ENCODE measurements around the gene RASL10B. TPM values are rescaled to one million over a fixed set of nuclear protein-coding genes. Genes with fewer than 3 reads are reported as not detected.

The RASL10B gene
- total RNA-seq, 1 experiment from 2014 or later = 0.09 TPM

DNA sequence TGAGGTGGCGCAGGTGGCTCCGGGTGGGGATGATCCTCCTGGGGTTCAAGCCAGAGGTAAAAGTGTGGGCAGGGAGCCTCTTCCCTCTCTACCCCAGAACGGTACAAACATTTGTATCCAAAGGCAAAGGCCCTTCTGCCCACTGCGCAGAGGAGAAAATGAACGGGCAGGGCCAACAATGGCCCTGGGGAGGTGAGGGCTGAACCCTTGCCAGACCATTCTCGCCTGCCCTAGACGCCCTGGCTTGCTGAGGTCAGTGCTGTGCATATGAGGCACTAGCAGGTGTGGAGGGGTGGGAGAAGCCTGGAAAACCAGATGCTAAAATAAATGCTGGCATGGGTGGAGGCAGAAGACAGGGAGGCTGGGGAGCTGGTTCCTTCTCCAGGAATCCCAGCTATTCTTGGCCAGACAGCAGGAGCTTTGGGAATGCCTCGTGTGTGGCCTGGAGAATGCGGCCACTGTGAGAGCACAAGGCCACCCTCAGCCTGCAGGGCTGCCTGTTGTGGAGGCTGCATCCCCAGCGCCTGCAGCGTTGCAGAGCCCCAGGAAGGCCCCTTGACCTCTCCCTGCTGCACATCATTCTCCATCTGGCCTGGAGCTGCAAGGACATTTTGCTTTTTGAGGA lies 33.8 kb downstream of the RASL10B start:
- DNase-seq (ENCODE audit: unreplicated experiment) = no peak
- POLR2A ChIA-PET = interaction anchor here (0.6 to 27.6 kb wide), 4 partner anchors 10 to 44 kb away, joined by 3 to 736 read pairs (median 247); partner anchors contain the start of genes MMP28 and TAF15
- Mint-ChIP-seq H3K36me3 (ENCODE audit: insufficient read depth, unreplicated experiment) (peaks cover 14% of the 10 kb centered on the region), H3K4me1 (ENCODE audit: insufficient read depth, unreplicated experiment) (peaks cover 13% of the 10 kb centered on the region), H3K4me3 (ENCODE audit: unreplicated experiment) (peak overlapping the region; percentile 75), H3K27ac (ENCODE audit: low read depth, unreplicated experiment) (no peak overlapping the region), H3K9me3 (ENCODE audit: unreplicated experiment) (no peaks in the 10 kb centered on the region), H3K27me3 (ENCODE audit: insufficient read depth, unreplicated experiment) (no peaks in the 10 kb centered on the region)
- CTCF ChIA-PET = interaction anchor here (0.5 to 30.0 kb wide), 13 partner anchors 11 to 739 kb away, joined by 3 to 684 read pairs (median 5); partner anchors contain the start of genes MMP28 and TAF15
- no peak for TF ChIP-seq CTCF (IDR thresholded peaks at IDR 0.05; ENCODE audit: unreplicated experiment)
- intact Hi-C loops (cut with micrococcal nuclease) = no loop called here
- BruUV-seq (replicated peaks) = no TSS peak

DNA sequence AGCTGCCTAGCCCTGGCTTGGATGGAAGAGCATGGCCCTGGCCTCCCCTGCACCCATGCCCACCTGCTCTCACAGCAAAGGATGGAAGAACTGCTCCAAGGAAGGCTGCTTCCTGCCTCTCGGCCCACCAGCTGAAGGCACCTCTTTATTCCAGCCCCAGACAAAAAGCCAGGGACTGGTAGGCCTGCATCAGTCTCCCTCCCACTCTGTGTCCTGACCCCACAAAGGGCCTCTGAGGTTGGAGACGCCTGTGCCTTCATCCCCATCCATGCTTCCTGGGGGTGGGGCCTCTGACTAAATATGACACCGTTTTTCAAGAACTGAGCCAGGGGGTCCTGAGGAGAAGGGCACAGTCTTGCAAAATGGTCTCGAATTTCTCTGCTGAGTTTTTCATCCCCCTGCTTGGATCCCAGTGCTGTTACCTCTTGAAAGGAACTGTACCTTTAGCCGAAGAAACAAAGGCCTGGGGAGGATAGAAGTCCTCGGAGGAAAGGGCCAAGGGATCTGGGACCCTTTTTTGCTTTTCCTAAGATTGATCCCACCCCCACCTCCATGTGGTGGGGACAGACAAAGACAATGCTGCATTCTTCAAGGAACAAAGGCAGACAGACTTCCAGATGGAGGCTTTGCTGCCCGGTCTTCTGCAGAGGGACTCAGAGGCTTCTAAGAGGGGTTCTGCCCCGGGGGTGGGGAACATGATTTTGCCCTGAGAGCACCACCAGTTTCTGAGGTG lies 34.5 kb downstream of the RASL10B start:
- no peaks in the 10 kb centered on the region for H3K9me3 Mint-ChIP-seq (ENCODE audit: unreplicated experiment)
- peaks cover 13% of the 10 kb centered on the region for H3K4me1 Mint-ChIP-seq (ENCODE audit: insufficient read depth, unreplicated experiment)
- CTCF ChIA-PET = interaction anchor here (0.6 to 30.0 kb wide), 11 partner anchors 11 to 740 kb away, joined by 3 to 684 read pairs (median 5); partner anchors contain the start of genes MMP28 and TAF15
- no peak for TF ChIP-seq CTCF (IDR thresholded peaks at IDR 0.05; ENCODE audit: unreplicated experiment)
- POLR2A ChIA-PET = interaction anchor here (0.6 to 27.6 kb wide), 5 partner anchors 9 to 43 kb away, joined by 3 to 736 read pairs (median 5); partner anchors contain the start of genes MMP28 and TAF15
- H3K27ac Mint-ChIP-seq (ENCODE audit: low read depth, unreplicated experiment) = no peak overlapping the region
- H3K36me3 Mint-ChIP-seq (ENCODE audit: insufficient read depth, unreplicated experiment) = peaks cover 14% of the 10 kb centered on the region
- intact Hi-C loops (cut with micrococcal nuclease) = no loop called here
- H3K4me3 Mint-ChIP-seq (ENCODE audit: unreplicated experiment) = no peak overlapping the region
- DNase-seq (ENCODE audit: unreplicated experiment) = no peak
- no TSS peak for BruUV-seq (replicated peaks)
- H3K27me3 Mint-ChIP-seq (ENCODE audit: insufficient read depth, unreplicated experiment) = no peaks in the 10 kb centered on the region

DNA sequence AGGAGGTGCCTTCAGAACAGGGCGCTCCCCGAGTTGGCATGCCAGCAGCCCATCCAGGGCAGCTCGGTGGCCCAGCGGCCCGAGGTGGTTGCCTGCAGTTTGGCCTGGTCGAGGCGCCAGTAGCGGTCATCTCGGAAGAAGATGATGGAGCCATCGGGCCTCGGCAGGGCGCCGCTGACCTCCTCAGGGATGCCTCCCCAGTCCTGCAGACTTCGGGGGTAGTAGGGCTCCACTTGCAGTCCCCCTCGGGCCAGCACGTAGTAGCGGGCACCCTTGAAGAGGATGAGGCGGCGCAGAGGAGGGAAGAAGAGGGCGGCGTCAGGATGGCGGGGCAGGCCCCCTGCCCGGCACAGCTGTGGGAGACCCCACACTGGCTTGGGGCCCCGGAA lies 35.0 kb downstream of the RASL10B start:
- no peak for TF ChIP-seq CTCF (IDR thresholded peaks at IDR 0.05; ENCODE audit: unreplicated experiment)
- Mint-ChIP-seq H3K4me1 (ENCODE audit: insufficient read depth, unreplicated experiment) (peaks cover 13% of the 10 kb centered on the region), H3K36me3 (ENCODE audit: insufficient read depth, unreplicated experiment) (peaks cover 14% of the 10 kb centered on the region), H3K9me3 (ENCODE audit: unreplicated experiment) (no peaks in the 10 kb centered on the region), H3K27me3 (ENCODE audit: insufficient read depth, unreplicated experiment) (no peaks in the 10 kb centered on the region), H3K27ac (ENCODE audit: low read depth, unreplicated experiment) (no peak overlapping the region), H3K4me3 (ENCODE audit: unreplicated experiment) (no peak overlapping the region)
- DNase-seq (ENCODE audit: unreplicated experiment) = no peak
- ChIA-PET POLR2A (interaction anchor here (0.8 to 27.6 kb wide), 4 partner anchors 9 to 42 kb away, joined by 3 to 736 read pairs (median 247); partner anchors contain the start of genes MMP28 and TAF15), CTCF (interaction anchor here (0.7 to 30.0 kb wide), 12 partner anchors 9 to 154 kb away, joined by 3 to 684 read pairs (median 6); partner anchors contain the start of genes GAS2L2, MMP28 and TAF15)
- BruUV-seq (replicated peaks) = no TSS peak
- intact Hi-C loops (cut with micrococcal nuclease) = no loop called here

All from MCF 10A (cell line).